ENCODE measurements around the gene MPDU1. TPM values are rescaled to one million over a fixed set of nuclear protein-coding genes. Genes with fewer than 3 reads are reported as not detected.

Gene MPDU1
- total RNA-seq, 3 donors from 2014 or later: 110 to 134 (median 114) TPM

DNA sequence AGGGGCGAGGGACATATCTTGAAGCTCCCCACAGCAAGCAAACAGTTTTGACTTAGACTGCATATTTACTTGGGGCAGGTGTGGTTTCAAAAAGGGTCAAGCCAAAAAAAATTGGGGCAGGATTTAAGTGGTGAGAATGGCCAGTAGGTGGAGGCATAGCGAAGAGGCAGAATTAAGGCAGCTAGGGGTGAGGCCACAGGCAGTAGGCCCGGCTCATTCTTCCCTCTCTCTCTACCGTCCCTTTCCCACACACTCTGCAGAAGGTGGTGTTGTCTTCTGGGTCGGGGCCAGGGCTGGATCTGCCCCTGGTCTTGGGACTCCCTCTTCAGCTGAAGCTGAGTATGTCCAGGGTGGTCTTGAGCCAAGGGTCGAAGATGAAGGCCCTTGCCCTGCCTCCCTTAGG lies 48.8 kb downstream of the MPDU1 start:
- DNase-seq: no peak
- no peak for ATAC-seq
- H3K4me3 Mint-ChIP-seq: no peak overlapping the region
- no peaks in the 10 kb centered on the region for H3K9me3 Mint-ChIP-seq
- no peaks in the 10 kb centered on the region for H3K36me3 Mint-ChIP-seq (ENCODE audit: insufficient read depth)
- H3K4me1 Mint-ChIP-seq (ENCODE audit: low read depth): peaks cover 4% of the 10 kb centered on the region
- no peaks in the 10 kb centered on the region for H3K27me3 Mint-ChIP-seq (ENCODE audit: low read depth)

DNA sequence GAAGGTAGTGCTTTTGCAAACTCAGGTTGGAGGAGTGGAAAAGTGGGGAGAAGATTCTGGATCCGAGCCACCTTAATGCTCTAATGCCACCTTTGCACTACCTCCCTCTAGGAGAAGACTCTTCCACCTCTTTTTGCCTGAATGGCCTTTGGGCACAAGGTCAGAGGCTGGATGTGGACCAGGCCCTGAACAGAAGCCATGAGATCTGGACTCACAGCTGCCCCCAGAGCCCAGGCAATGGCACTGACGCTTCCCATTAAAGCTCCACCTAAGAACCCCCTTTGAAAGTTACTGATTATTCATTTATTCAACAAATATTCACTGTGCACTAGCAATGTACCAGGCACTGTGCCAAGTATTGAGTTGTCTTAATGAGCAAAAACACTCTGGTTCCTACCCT lies 49.4 kb downstream of the MPDU1 start:
- Mint-ChIP-seq H3K4me1 (ENCODE audit: low read depth) (peaks cover 2% of the 10 kb centered on the region), H3K9me3 (no peaks in the 10 kb centered on the region), H3K36me3 (ENCODE audit: insufficient read depth) (no peaks in the 10 kb centered on the region), H3K4me3 (no peak overlapping the region), H3K27me3 (ENCODE audit: low read depth) (no peaks in the 10 kb centered on the region)
- DNase-seq: no peak
- ATAC-seq: no peak

DNA sequence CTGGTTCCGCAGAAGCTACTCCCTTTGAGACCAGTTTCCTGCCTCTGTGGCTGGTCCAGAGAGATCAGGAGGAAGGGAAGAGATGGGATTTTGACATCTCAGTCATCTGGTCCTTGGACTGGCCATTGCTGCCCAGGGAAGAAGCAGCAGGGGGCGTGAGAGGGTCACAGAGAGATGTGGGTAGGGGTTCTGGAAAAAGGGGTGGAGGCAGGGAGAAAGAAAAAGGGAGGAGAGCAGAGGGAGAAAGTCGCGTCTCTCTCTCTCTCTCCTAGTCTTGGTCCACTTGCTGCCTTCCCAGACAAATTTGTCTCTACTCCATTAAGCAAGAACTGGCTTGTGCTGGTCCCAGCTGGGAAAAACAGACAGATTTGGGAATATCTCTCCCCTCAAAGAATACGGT lies 50.7 kb downstream of the MPDU1 start:
- Mint-ChIP-seq H3K36me3 (ENCODE audit: insufficient read depth) (no peaks in the 10 kb centered on the region), H3K9me3 (no peaks in the 10 kb centered on the region), H3K4me3 (no peak overlapping the region), H3K27me3 (ENCODE audit: low read depth) (no peaks in the 10 kb centered on the region), H3K4me1 (ENCODE audit: low read depth) (no peaks in the 10 kb centered on the region)
- DNase-seq (no peak), ATAC-seq (no peak)

DNA sequence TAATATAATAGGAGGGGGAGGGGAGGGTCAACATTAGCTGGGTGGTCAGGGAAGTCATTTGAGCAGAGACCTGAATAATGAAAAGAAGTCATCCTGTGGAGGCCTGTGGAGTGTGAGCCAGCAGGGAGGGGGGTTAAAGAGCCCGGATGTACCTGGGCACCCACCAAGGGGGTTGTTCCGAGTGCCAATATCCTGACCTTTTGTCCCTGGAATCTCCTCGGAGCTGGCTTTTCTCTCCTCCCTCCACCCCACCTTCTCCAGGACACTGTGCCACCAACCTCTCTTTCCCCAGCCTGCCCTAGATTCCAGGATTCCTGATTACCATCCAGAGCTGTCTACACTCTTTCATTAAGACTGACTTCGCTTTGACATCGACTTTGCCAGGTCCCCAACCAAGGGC lies 52.5 kb downstream of the MPDU1 start:
- DNase-seq (no peak), ATAC-seq (no peak)
- Mint-ChIP-seq H3K36me3 (ENCODE audit: insufficient read depth) (no peaks in the 10 kb centered on the region), H3K9me3 (no peaks in the 10 kb centered on the region), H3K4me1 (ENCODE audit: low read depth) (no peaks in the 10 kb centered on the region), H3K4me3 (no peak overlapping the region), H3K27me3 (ENCODE audit: low read depth) (no peaks in the 10 kb centered on the region)

Other genes starting within 250 kb of the MPDU1 start
- gene ACAP1, start 247.3 kb upstream of the MPDU1 start, total RNA-seq: 100 to 1,000 TPM; 119 to 126 (median 123) TPM
- gene KCTD11, start 231.7 kb upstream of the MPDU1 start, total RNA-seq: 1 to 10 TPM; 1.6 to 2.3 (median 1.6) TPM
- not detected for gene TMEM95, start 228.7 kb upstream of the MPDU1 start, total RNA-seq
- 1 to 10 TPM; 5.6 to 7.4 (median 6.0) TPM for gene TNK1, start 202.8 kb upstream of the MPDU1 start, total RNA-seq
- gene PLSCR3, start 189.3 kb upstream of the MPDU1 start, total RNA-seq: 10 to 100 TPM; 67.7 to 69.1 (median 68.9) TPM
- 10 to 100 TPM; 29.9 to 33.4 (median 32.0) TPM for gene TMEM256, start 179.8 kb upstream of the MPDU1 start, total RNA-seq
- gene NLGN2, start 176.0 kb upstream of the MPDU1 start, total RNA-seq: 1 to 10 TPM; 4.9 to 6.4 (median 5.9) TPM
- not detected for gene SPEM1, start 163.5 kb upstream of the MPDU1 start, total RNA-seq
- not detected for gene SPEM2, start 158.2 kb upstream of the MPDU1 start, total RNA-seq
- gene SPEM3, start 155.0 kb upstream of the MPDU1 start, total RNA-seq: not detected
- gene TMEM102, start 148.4 kb upstream of the MPDU1 start, total RNA-seq: 10 to 100 TPM; 11.8 to 13.9 (median 12.0) TPM
- under 1 TPM; 0.19 to 0.32 (median 0.28) TPM for gene FGF11, start 144.3 kb upstream of the MPDU1 start, total RNA-seq
- gene CHRNB1, start 138.8 kb upstream of the MPDU1 start, total RNA-seq: 1 to 10 TPM; 3.9 to 4.6 (median 4.3) TPM
- gene ZBTB4, start 104.2 kb upstream of the MPDU1 start, total RNA-seq: 10 to 100 TPM; 16.0 to 18.0 (median 17.5) TPM
- not detected for gene SLC35G6, start 102.4 kb upstream of the MPDU1 start, total RNA-seq
- gene POLR2A, start 99.5 kb upstream of the MPDU1 start, total RNA-seq: 100 to 1,000 TPM; 184 to 188 (median 188) TPM
- gene TNFSF12, start 34.8 kb upstream of the MPDU1 start, total RNA-seq: 1 to 10 TPM; 4.6 to 6.5 (median 6.1) TPM
- 1 to 10 TPM in 2 of 3 donors, under 1 TPM in 1; 0.98 to 1.4 (median 1.3) TPM for gene TNFSF13, start 25.1 kb upstream of the MPDU1 start, total RNA-seq
- gene SENP3, start 21.9 kb upstream of the MPDU1 start, total RNA-seq: 100 to 1,000 TPM; 138 to 153 (median 146) TPM
- 1 to 10 TPM; 4.8 to 5.3 (median 4.9) TPM for gene CD68, start 4.2 kb upstream of the MPDU1 start, total RNA-seq
- gene SOX15, start 6.2 kb downstream of the MPDU1 start, total RNA-seq: under 1 TPM; 0.20 to 0.38 (median 0.24) TPM
- gene FXR2, start 31.0 kb downstream of the MPDU1 start, total RNA-seq: 10 to 100 TPM; 53.7 to 57.6 (median 54.2) TPM
- 10 to 100 TPM; 14.9 to 18.1 (median 16.8) TPM for gene SAT2, start 44.0 kb downstream of the MPDU1 start, total RNA-seq
- gene SHBG, start 46.3 kb downstream of the MPDU1 start, total RNA-seq: not detected
- under 1 TPM; 0.10 to 0.24 (median 0.13) TPM for gene ATP1B2, start 67.1 kb downstream of the MPDU1 start, total RNA-seq
- gene TP53, start 103.6 kb downstream of the MPDU1 start, total RNA-seq: 100 to 1,000 TPM in 1 of 3 donors, 10 to 100 TPM in 2; 93.0 to 106 (median 98.9) TPM
- gene WRAP53, start 104.6 kb downstream of the MPDU1 start, total RNA-seq: 10 to 100 TPM; 27.3 to 34.9 (median 34.3) TPM
- under 1 TPM in 1 of 3 donors, not detected in 2; 0.08 TPM for gene EFNB3, start 121.3 kb downstream of the MPDU1 start, total RNA-seq
- not detected for gene DNAH2, start 133.9 kb downstream of the MPDU1 start, total RNA-seq

Measured in activated T-cell treated with anti-CD3 and anti-CD28 coated beads, Interleukin-2, amount 50 U/mL, for 4 hours (primary cell).